ENCODE data around the gene ZNF45.

The ZNF45 gene

GRCh38 chr19:43940719-43941118 is 5.6 kb upstream of the ZNF45 start:
- no peaks in the 10 kb centered on the region for H3K4me1 Mint-ChIP-seq
- H3K9me3 Mint-ChIP-seq: peaks cover 4 to 12% of the 10 kb centered on the region in 2 donors
- peaks cover 21 to 41% of the 10 kb centered on the region in 2 donors for H3K27me3 Mint-ChIP-seq
- H3K4me3 Mint-ChIP-seq: no peak overlapping the region
- peaks cover 0 to 3% of the 10 kb centered on the region in 2 donors for H3K36me3 Mint-ChIP-seq
- DNase-seq (no peak), ATAC-seq (replicated peaks) (no peak)
- no peak overlapping the region for H3K27ac Mint-ChIP-seq

GRCh38 chr19:43939557-43940260 is 4.6 kb upstream of the ZNF45 start:
- DNase-seq: no peak
- no peak overlapping the region for H3K27ac Mint-ChIP-seq
- H3K9me3 Mint-ChIP-seq: peaks cover 4 to 12% of the 10 kb centered on the region in 2 donors
- H3K4me1 Mint-ChIP-seq: peaks cover 0 to 4% of the 10 kb centered on the region in 2 donors
- H3K4me3 Mint-ChIP-seq: no peak overlapping the region
- H3K36me3 Mint-ChIP-seq: peaks cover 0 to 3% of the 10 kb centered on the region in 2 donors
- peaks cover 15 to 34% of the 10 kb centered on the region in 2 donors for H3K27me3 Mint-ChIP-seq
- no peak for ATAC-seq (replicated peaks)

- peaks cover 6 to 10% of the 10 kb centered on the region in 2 donors for H3K4me1 Mint-ChIP-seq
- ATAC-seq (replicated peaks) (no peak), DNase-seq (no peak)
- no peak overlapping the region for H3K27ac Mint-ChIP-seq
- H3K4me3 Mint-ChIP-seq: no peak overlapping the region
- peaks cover 12 to 20% of the 10 kb centered on the region in 2 donors for H3K36me3 Mint-ChIP-seq
- peaks cover 1 to 10% of the 10 kb centered on the region in 2 donors for H3K27me3 Mint-ChIP-seq
- H3K9me3 Mint-ChIP-seq: peaks cover 4 to 6% of the 10 kb centered on the region in 2 donors
These were observed 1.1 kb upstream of the ZNF45 start for GRCh38 chr19:43936188-43936587.

- Mint-ChIP-seq H3K27me3 (peaks cover 0 to 10% of the 10 kb centered on the region in 2 donors), H3K4me1 (peaks cover 6 to 10% of the 10 kb centered on the region in 2 donors), H3K27ac (peak overlapping the region; percentile 94), H3K36me3 (peaks cover 24 to 38% of the 10 kb centered on the region in 2 donors), H3K9me3 (peaks cover 2 to 4% of the 10 kb centered on the region in 2 donors), H3K4me3 (peak overlapping the region; percentile 93 to 95)
- DNase-seq (no peak), ATAC-seq (replicated peaks) (no peak)
These were observed 762 bp downstream of the ZNF45 start for GRCh38 chr19:43934055-43934984.

DNA sequence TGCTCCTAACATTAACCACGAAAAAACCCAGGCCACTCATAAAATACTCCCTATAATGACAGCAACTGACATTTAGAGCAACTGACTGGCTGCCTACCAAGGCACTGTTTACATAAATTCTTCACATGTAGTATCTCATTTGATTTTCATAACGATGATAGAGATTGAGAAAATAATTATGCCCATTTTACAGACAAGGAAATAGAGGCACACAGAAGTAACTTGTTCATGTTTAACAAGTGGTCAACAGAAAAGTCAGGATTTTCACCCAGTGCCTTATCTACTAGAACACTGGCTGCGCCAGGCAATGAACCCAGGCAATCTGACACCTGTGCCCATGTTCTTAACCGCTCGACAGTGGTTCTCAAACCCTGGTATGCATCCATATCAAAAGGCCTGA is 6.3 kb downstream of the ZNF45 start:
- H3K4me1 Mint-ChIP-seq: peaks cover under 1 to 1% of the 10 kb centered on the region in 2 donors
- no peak overlapping the region for H3K4me3 Mint-ChIP-seq
- no peak for ATAC-seq (replicated peaks)
- no peak overlapping the region for H3K27ac Mint-ChIP-seq
- H3K9me3 Mint-ChIP-seq: peaks cover 0 to 2% of the 10 kb centered on the region in 2 donors
- no peak for DNase-seq
- no peaks in the 10 kb centered on the region for H3K27me3 Mint-ChIP-seq
- H3K36me3 Mint-ChIP-seq: peaks cover 68 to 88% of the 10 kb centered on the region in 2 donors

- H3K4me3 Mint-ChIP-seq: no peak overlapping the region
- no peak overlapping the region for H3K27ac Mint-ChIP-seq
- no peaks in the 10 kb centered on the region for H3K27me3 Mint-ChIP-seq
- H3K9me3 Mint-ChIP-seq: peaks cover 6 to 7% of the 10 kb centered on the region in 2 donors
- ATAC-seq (replicated peaks) (no peak), DNase-seq (no peak)
- H3K4me1 Mint-ChIP-seq: no peaks in the 10 kb centered on the region
- peaks cover 75 to 94% of the 10 kb centered on the region in 2 donors for H3K36me3 Mint-ChIP-seq
These were observed 11.2 kb downstream of the ZNF45 start for GRCh38 chr19:43923875-43924274.

DNA sequence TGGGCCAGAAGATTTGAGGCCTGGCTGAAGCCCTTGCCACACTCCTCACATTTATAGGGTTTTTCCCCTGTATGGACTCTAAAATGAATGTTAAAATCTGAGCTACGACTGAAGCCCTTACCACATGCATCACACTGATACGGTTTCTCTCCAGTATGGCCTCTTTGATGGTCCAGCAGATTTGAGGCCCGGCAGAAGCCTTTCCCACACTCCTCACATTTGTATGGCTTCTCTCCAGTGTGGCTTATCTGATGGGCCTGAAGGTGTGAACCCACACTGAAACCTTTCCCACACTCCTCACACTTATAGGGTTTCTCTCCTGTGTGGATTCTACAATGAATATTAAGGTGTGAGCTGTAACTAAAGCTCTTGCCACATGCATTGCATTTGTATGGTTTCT is 21.0 kb downstream of the ZNF45 start:
- H3K4me1 Mint-ChIP-seq: no peaks in the 10 kb centered on the region
- no peak for DNase-seq
- ATAC-seq (replicated peaks): no peak
- no peak overlapping the region for H3K4me3 Mint-ChIP-seq
- H3K27me3 Mint-ChIP-seq: no peaks in the 10 kb centered on the region
- peaks cover 69 to 73% of the 10 kb centered on the region in 2 donors for H3K36me3 Mint-ChIP-seq
- H3K27ac Mint-ChIP-seq: peak overlapping the region; percentile 56
- peaks cover 43 to 44% of the 10 kb centered on the region in 2 donors for H3K9me3 Mint-ChIP-seq

GRCh38 chr19:43913383-43913782 is 21.7 kb downstream of the ZNF45 start:
- H3K36me3 Mint-ChIP-seq: peaks cover 65 to 70% of the 10 kb centered on the region in 2 donors
- ATAC-seq (replicated peaks) (no peak), DNase-seq (no peak)
- no peaks in the 10 kb centered on the region for H3K27me3 Mint-ChIP-seq
- H3K4me1 Mint-ChIP-seq: no peaks in the 10 kb centered on the region
- H3K9me3 Mint-ChIP-seq: peaks cover 46% of the 10 kb centered on the region in 2 donors
- no peak overlapping the region for H3K27ac Mint-ChIP-seq
- no peak overlapping the region for H3K4me3 Mint-ChIP-seq

- no peaks in the 10 kb centered on the region for H3K4me1 Mint-ChIP-seq
- H3K27ac Mint-ChIP-seq: no peak overlapping the region
- ATAC-seq (replicated peaks) (no peak), DNase-seq (no peak)
- no peaks in the 10 kb centered on the region for H3K27me3 Mint-ChIP-seq
- H3K36me3 Mint-ChIP-seq: peaks cover 63 to 74% of the 10 kb centered on the region in 2 donors
- peaks cover 55% of the 10 kb centered on the region in 2 donors for H3K9me3 Mint-ChIP-seq
- no peak overlapping the region for H3K4me3 Mint-ChIP-seq
These were observed 24.2 kb downstream of the ZNF45 start for GRCh38 chr19:43910884-43911283.

DNA sequence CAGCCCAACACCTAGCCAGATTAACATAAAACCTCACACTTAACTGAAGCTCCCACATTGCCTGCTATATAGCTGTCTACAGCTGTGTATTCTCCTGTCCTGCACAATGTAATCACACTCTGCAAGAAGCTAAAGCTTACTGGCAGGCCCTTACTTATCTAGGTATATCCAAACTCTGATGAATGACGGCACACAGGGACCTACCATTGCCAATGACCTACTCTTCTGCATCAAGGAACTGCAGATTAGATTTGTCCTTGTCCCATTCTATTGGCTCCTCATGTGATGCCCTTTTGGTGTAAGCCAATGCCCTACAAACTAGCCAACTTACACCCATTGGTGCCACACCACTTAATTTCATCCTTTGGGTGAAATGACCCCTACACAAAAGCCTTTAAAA is 26.4 kb downstream of the ZNF45 start:
- DNase-seq (no peak), ATAC-seq (replicated peaks) (no peak)
- peaks cover 57 to 68% of the 10 kb centered on the region in 2 donors for H3K36me3 Mint-ChIP-seq
- no peaks in the 10 kb centered on the region for H3K27me3 Mint-ChIP-seq
- H3K4me1 Mint-ChIP-seq: no peaks in the 10 kb centered on the region
- no peak overlapping the region for H3K4me3 Mint-ChIP-seq
- H3K27ac Mint-ChIP-seq: no peak overlapping the region
- H3K9me3 Mint-ChIP-seq: peaks cover 53 to 56% of the 10 kb centered on the region in 2 donors

GRCh38 chr19:43906774-43907173 is 28.3 kb downstream of the ZNF45 start:
- no peak overlapping the region for H3K27ac Mint-ChIP-seq
- H3K9me3 Mint-ChIP-seq: peaks cover 50 to 52% of the 10 kb centered on the region in 2 donors
- H3K36me3 Mint-ChIP-seq: peaks cover 57 to 69% of the 10 kb centered on the region in 2 donors
- H3K4me3 Mint-ChIP-seq: no peak overlapping the region
- no peaks in the 10 kb centered on the region for H3K27me3 Mint-ChIP-seq
- peaks cover 6 to 8% of the 10 kb centered on the region in 2 donors for H3K4me1 Mint-ChIP-seq
- DNase-seq (no peak), ATAC-seq (replicated peaks) (no peak)

- no peak for DNase-seq
- Mint-ChIP-seq H3K9me3 (peaks cover 50% of the 10 kb centered on the region in 2 donors), H3K36me3 (peaks cover 58 to 67% of the 10 kb centered on the region in 2 donors), H3K4me1 (peaks cover 7 to 15% of the 10 kb centered on the region in 2 donors), H3K4me3 (no peak overlapping the region), H3K27me3 (no peaks in the 10 kb centered on the region), H3K27ac (no peak overlapping the region)
- no peak for ATAC-seq (replicated peaks)
These were observed 29.2 kb downstream of the ZNF45 start for GRCh38 chr19:43905897-43906296.

GRCh38 chr19:43902399-43902798 is 32.7 kb downstream of the ZNF45 start:
- H3K4me1 Mint-ChIP-seq: peaks cover 8 to 26% of the 10 kb centered on the region in 2 donors
- H3K4me3 Mint-ChIP-seq: peak overlapping the region; percentile 84 to 97
- no peak for ATAC-seq (replicated peaks)
- peaks cover 36 to 37% of the 10 kb centered on the region in 2 donors for H3K9me3 Mint-ChIP-seq
- no peak overlapping the region for H3K27ac Mint-ChIP-seq
- DNase-seq: no peak
- H3K36me3 Mint-ChIP-seq: peaks cover 54 to 71% of the 10 kb centered on the region in 2 donors
- H3K27me3 Mint-ChIP-seq: no peaks in the 10 kb centered on the region
